ENCODE measurements around the gene SNHG17. TPM values are rescaled to one million over a fixed set of nuclear protein-coding genes. Genes with fewer than 3 reads are reported as not detected.

SNHG17 gene
- total RNA-seq, 6 experiments from 2014 or later: 29.6 to 45.4 (median 32.0) TPM

- no peak overlapping the region for H3K27ac Mint-ChIP-seq
- no peaks in the 10 kb centered on the region; the same call in 1 of the 2 replicates for H3K36me3 Mint-ChIP-seq (ENCODE audit: low read depth)
- H3K4me3 Mint-ChIP-seq: no peak overlapping the region
- no peaks in the 10 kb centered on the region for H3K9me3 Mint-ChIP-seq
- DNase-seq: no peak
- TF ChIP-seq CTCF (IDR thresholded peaks at IDR 0.05): no peak
- peaks cover 45% of the 10 kb centered on the region for H3K27me3 Mint-ChIP-seq (ENCODE audit: insufficient read depth)
- no peaks in the 10 kb centered on the region for H3K4me1 Mint-ChIP-seq (ENCODE audit: low read depth)
Observed at GRCh38 chr20:38377039-38377685, 58.0 kb downstream of the SNHG17 start.

- no peak for TF ChIP-seq CTCF (IDR thresholded peaks at IDR 0.05)
- no peak overlapping the region for H3K4me3 Mint-ChIP-seq
- no peaks in the 10 kb centered on the region; the same call in 1 of the 2 replicates for H3K36me3 Mint-ChIP-seq (ENCODE audit: low read depth)
- no peak overlapping the region for H3K27ac Mint-ChIP-seq
- peaks cover 51% of the 10 kb centered on the region for H3K27me3 Mint-ChIP-seq (ENCODE audit: insufficient read depth)
- DNase-seq: no peak
- H3K4me1 Mint-ChIP-seq (ENCODE audit: low read depth): no peaks in the 10 kb centered on the region
- no peaks in the 10 kb centered on the region for H3K9me3 Mint-ChIP-seq
Observed at GRCh38 chr20:38373898-38374297, 61.2 kb downstream of the SNHG17 start.

GRCh38 chr20:38373231-38373867, 61.8 kb downstream of the SNHG17 start:
- H3K4me3 Mint-ChIP-seq: no peak overlapping the region
- no peaks in the 10 kb centered on the region for H3K9me3 Mint-ChIP-seq
- no peaks in the 10 kb centered on the region for H3K4me1 Mint-ChIP-seq (ENCODE audit: low read depth)
- TF ChIP-seq CTCF (IDR thresholded peaks at IDR 0.05): no peak
- no peaks in the 10 kb centered on the region; the same call in 1 of the 2 replicates for H3K36me3 Mint-ChIP-seq (ENCODE audit: low read depth)
- no peak overlapping the region for H3K27ac Mint-ChIP-seq
- DNase-seq: no peak
- peaks cover 51% of the 10 kb centered on the region for H3K27me3 Mint-ChIP-seq (ENCODE audit: insufficient read depth)

DNA sequence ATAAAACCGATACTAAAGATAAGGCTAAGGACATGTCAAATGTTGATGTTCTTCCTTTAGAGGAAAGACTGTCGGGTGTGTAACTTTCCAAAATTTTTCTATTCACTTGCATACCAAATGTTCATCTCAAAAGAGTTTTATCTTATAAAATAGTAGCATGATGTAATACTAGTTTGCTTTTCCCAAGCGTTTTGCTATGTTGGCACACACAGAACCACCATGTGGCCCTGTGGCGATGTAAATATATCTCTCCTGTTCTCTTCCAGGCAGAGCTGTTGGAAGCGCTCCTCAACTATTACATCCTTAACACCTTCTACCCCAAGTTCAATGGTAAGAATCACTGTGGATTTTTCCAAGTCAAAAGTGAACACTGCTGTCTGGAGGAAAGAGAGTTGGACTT, 62.3 kb downstream of the SNHG17 start:
- DNase-seq: no peak
- H3K27me3 Mint-ChIP-seq (ENCODE audit: insufficient read depth): peaks cover 53% of the 10 kb centered on the region

More for the DNA sequence above, 62.3 kb downstream of the SNHG17 start:
- Mint-ChIP-seq H3K4me3 (no peak overlapping the region), H3K27ac (no peak overlapping the region), H3K9me3 (no peaks in the 10 kb centered on the region), H3K4me1 (ENCODE audit: low read depth) (no peaks in the 10 kb centered on the region), H3K36me3 (ENCODE audit: low read depth) (no peaks in the 10 kb centered on the region; the same call in 1 of the 2 replicates)
- TF ChIP-seq CTCF (IDR thresholded peaks at IDR 0.05): no peak

Other genes with a start within 250 kb of the SNHG17 start
- gene KIAA1755, start 174.6 kb downstream of the SNHG17 start, total RNA-seq (2021; fragmentation: NEBNext Ultra II Directional; extraction: Animal tissue kit (Norgen Biotek cat#: 25700)): 1 to 10 TPM; 1.2 to 4.4 (median 2.2) TPM
- not detected for gene BPI, start 131.2 kb downstream of the SNHG17 start, total RNA-seq (2021; fragmentation: NEBNext Ultra II Directional; extraction: Animal tissue kit (Norgen Biotek cat#: 25700))
- gene LBP, start 88.8 kb downstream of the SNHG17 start, total RNA-seq (2021; fragmentation: NEBNext Ultra II Directional; extraction: Animal tissue kit (Norgen Biotek cat#: 25700)): not detected
- 10 to 100 TPM; 23.4 to 29.5 (median 26.7) TPM for gene RALGAPB, start 37.5 kb upstream of the SNHG17 start, total RNA-seq (2021; fragmentation: NEBNext Ultra II Directional; extraction: Animal tissue kit (Norgen Biotek cat#: 25700))
- not detected for gene ADIG, start 145.9 kb upstream of the SNHG17 start, total RNA-seq (2021; fragmentation: NEBNext Ultra II Directional; extraction: Animal tissue kit (Norgen Biotek cat#: 25700))
- gene ARHGAP40, start 166.5 kb upstream of the SNHG17 start, total RNA-seq (2021; fragmentation: NEBNext Ultra II Directional; extraction: Animal tissue kit (Norgen Biotek cat#: 25700)): under 1 TPM in 5 of 6 experiments, not detected in 1; 0.09 to 0.75 (median 0.48) TPM

Measured in HFFc6 (cell line).